Measurements from ENCODE around the gene DLG2.

DLG2 gene

GRCh38 chr11:84722583-84723108 is 904.5 kb downstream of the DLG2 start:
- Mint-ChIP-seq H3K4me1 (no peaks in the 10 kb centered on the region), H3K27me3 (no peaks in the 10 kb centered on the region), H3K4me3 (no peak overlapping the region), H3K27ac (ENCODE audit: low read depth) (no peak overlapping the region), H3K9me3 (peaks cover 9% of the 10 kb centered on the region), H3K36me3 (ENCODE audit: insufficient read depth) (no peaks in the 10 kb centered on the region)
- ATAC-seq (replicated peaks; ENCODE audit: extremely low read depth, poor library complexity, severe bottlenecking) = no peak
- DNase-seq (ENCODE audit: low spot score in 2 of 2) = no peak

DNA sequence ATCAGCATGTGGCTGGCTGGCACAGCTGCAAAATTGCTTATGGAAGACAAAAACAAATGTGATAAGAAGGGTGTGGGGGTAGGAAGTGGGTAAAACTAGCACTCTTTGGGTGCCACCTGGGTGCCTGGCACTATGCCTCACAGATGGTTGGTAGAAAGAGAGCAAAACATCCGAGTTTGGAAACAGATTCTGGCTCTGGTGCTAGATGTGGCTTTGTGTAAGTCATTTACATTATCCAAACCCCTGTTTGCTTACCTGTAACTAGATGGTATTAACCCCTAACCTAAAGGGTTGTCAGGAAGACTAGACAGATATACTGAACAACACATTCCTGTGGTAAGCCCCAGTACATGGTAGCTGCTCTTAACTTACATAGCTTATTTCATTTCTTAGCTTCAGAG is 905.6 kb downstream of the DLG2 start:
- Mint-ChIP-seq H3K27ac (ENCODE audit: low read depth) (no peak overlapping the region), H3K36me3 (ENCODE audit: insufficient read depth) (no peaks in the 10 kb centered on the region), H3K27me3 (no peaks in the 10 kb centered on the region), H3K9me3 (peaks cover 9% of the 10 kb centered on the region), H3K4me3 (no peak overlapping the region), H3K4me1 (no peaks in the 10 kb centered on the region)
- ATAC-seq (replicated peaks; ENCODE audit: extremely low read depth, poor library complexity, severe bottlenecking) (no peak), DNase-seq (ENCODE audit: low spot score in 2 of 2) (no peak)

DNA sequence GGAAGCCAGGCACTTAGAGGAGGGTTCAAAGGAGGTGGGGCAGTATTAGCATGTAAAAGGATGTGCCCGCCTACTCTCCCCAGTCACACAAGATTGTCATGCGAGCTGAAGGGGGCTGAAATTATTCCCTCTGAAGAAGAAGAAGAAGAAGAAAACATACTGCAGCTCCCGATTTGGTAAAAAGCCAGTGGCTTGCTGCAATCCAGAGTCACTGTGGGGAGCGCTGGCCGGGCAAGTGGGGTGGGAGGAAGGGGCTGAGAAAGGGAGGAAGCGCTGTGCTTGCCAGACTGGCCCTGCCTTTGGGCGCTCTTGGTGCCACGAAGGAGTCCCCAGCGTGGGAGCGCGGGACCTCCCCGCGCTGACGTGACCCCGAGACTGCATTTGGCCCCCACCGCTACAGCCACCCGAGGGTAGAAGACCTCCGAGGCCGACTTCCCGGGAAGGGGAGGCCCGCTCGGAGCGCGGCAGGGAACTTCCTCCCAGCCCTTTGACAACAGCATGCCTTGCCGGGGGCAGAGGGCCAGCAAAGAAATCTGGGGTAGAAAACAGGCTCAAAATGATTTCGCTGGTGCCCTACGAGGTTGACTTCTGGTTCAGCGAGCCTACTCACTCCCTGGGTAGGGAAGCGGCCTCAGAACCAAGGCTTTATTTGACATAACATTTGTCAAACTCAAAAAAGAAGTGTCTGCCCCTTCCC is 906.3 kb downstream of the DLG2 start:
- no peaks in the 10 kb centered on the region for H3K27me3 Mint-ChIP-seq
- DNase-seq (ENCODE audit: low spot score in 2 of 2) (no peak), ATAC-seq (replicated peaks; ENCODE audit: extremely low read depth, poor library complexity, severe bottlenecking) (no peak)
- H3K9me3 Mint-ChIP-seq = peaks cover 9% of the 10 kb centered on the region
- H3K27ac Mint-ChIP-seq (ENCODE audit: low read depth) = no peak overlapping the region
- no peaks in the 10 kb centered on the region for H3K36me3 Mint-ChIP-seq (ENCODE audit: insufficient read depth)
- no peak overlapping the region for H3K4me3 Mint-ChIP-seq
- no peaks in the 10 kb centered on the region for H3K4me1 Mint-ChIP-seq

GRCh38 chr11:84719935-84720577 is 907.1 kb downstream of the DLG2 start:
- no peaks in the 10 kb centered on the region for H3K27me3 Mint-ChIP-seq
- no peak overlapping the region for H3K4me3 Mint-ChIP-seq
- peaks cover 14% of the 10 kb centered on the region for H3K9me3 Mint-ChIP-seq
- no peak overlapping the region for H3K27ac Mint-ChIP-seq (ENCODE audit: low read depth)
- H3K4me1 Mint-ChIP-seq = no peaks in the 10 kb centered on the region
- ATAC-seq (replicated peaks; ENCODE audit: extremely low read depth, poor library complexity, severe bottlenecking) (no peak), DNase-seq (ENCODE audit: low spot score in 2 of 2) (no peak)
- no peaks in the 10 kb centered on the region for H3K36me3 Mint-ChIP-seq (ENCODE audit: insufficient read depth)

- ATAC-seq (replicated peaks; ENCODE audit: extremely low read depth, poor library complexity, severe bottlenecking) = no peak
- H3K27ac Mint-ChIP-seq (ENCODE audit: low read depth) = peak overlapping the region; percentile 14
- no peak for DNase-seq (ENCODE audit: low spot score in 2 of 2)
- no peak overlapping the region for H3K4me3 Mint-ChIP-seq
- H3K4me1 Mint-ChIP-seq = no peaks in the 10 kb centered on the region
- peaks cover 10% of the 10 kb centered on the region for H3K9me3 Mint-ChIP-seq
- H3K36me3 Mint-ChIP-seq (ENCODE audit: insufficient read depth) = peaks cover 2% of the 10 kb centered on the region
- H3K27me3 Mint-ChIP-seq = no peaks in the 10 kb centered on the region
Measured at GRCh38 chr11:84714316-84714780, 912.8 kb downstream of the DLG2 start.

DNA sequence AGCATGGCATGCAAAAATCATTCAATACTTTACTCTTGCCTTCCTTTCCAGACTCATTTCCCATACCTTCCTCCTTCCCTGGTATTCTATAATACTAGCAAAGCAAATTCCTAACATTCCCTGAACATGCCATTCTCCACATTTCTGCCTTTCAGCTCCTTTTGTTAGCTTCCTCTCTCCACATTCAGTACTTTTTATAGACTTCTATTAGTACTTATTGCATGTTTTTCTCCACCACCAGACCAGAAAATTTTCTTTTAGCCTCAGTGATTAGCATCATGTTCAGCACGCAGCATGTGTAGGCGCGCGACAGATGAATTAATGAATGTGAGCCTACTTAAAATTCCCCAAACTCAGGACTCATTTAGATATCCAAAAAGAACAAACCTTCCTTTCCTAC is 935.3 kb downstream of the DLG2 start:
- Mint-ChIP-seq H3K4me3 (no peak overlapping the region), H3K9me3 (peaks cover 44% of the 10 kb centered on the region), H3K4me1 (no peaks in the 10 kb centered on the region), H3K36me3 (ENCODE audit: insufficient read depth) (no peaks in the 10 kb centered on the region), H3K27ac (ENCODE audit: low read depth) (no peak overlapping the region), H3K27me3 (no peaks in the 10 kb centered on the region)
- no peak for DNase-seq (ENCODE audit: low spot score in 2 of 2)
- ATAC-seq (replicated peaks; ENCODE audit: extremely low read depth, poor library complexity, severe bottlenecking) = no peak

GRCh38 chr11:84687433-84687832 is 939.7 kb downstream of the DLG2 start:
- ATAC-seq (replicated peaks; ENCODE audit: extremely low read depth, poor library complexity, severe bottlenecking) (no peak), DNase-seq (ENCODE audit: low spot score in 2 of 2) (no peak)
- no peaks in the 10 kb centered on the region for H3K27me3 Mint-ChIP-seq
- no peak overlapping the region for H3K4me3 Mint-ChIP-seq
- H3K36me3 Mint-ChIP-seq (ENCODE audit: insufficient read depth) = no peaks in the 10 kb centered on the region
- H3K4me1 Mint-ChIP-seq = no peaks in the 10 kb centered on the region
- no peak overlapping the region for H3K27ac Mint-ChIP-seq (ENCODE audit: low read depth)
- peaks cover 38% of the 10 kb centered on the region for H3K9me3 Mint-ChIP-seq

DNA sequence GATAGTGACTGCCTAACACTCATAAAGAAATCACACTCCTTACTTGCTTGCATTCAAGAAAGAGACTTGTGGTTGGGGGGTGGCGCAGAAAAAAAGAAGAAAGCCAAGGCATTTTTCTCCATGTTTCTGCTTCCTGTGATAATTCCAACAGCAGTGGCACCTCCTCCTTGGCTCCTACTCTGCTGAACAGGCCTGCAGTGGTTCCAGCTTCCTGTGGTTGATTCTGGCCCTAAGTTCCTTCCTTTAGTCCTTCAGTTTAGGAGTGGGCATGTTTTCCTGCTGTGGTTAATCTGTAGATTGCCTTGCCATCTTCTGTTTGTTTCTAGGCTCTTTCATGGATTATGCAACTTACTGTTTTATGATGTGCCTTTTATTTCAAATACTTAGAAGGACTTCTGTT is 940.4 kb downstream of the DLG2 start:
- ATAC-seq (replicated peaks; ENCODE audit: extremely low read depth, poor library complexity, severe bottlenecking) (no peak), DNase-seq (ENCODE audit: low spot score in 2 of 2) (no peak)
- Mint-ChIP-seq H3K27me3 (no peaks in the 10 kb centered on the region), H3K9me3 (peaks cover 41% of the 10 kb centered on the region), H3K4me3 (no peak overlapping the region), H3K27ac (ENCODE audit: low read depth) (no peak overlapping the region), H3K36me3 (ENCODE audit: insufficient read depth) (no peaks in the 10 kb centered on the region), H3K4me1 (no peaks in the 10 kb centered on the region)

DNA sequence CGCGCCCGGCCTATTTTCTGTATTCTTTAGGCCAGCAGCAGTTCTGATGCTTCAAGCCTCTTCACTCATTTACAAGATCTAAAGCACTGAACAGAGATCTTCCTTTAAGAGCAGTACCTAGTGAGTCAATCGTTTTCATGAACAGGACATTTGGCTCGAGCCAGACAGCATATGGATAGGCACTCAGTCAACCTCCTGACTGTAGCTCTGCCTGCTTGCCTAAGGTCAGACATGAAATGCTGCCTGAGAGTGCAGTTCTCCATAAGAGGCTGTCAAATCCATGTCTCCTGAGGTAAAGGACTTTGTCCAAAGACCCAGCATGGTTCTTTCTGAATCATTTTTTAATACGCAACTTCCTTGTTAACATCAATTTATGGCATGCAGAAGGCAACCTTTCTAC is 941.2 kb downstream of the DLG2 start:
- ATAC-seq (replicated peaks; ENCODE audit: extremely low read depth, poor library complexity, severe bottlenecking) = no peak
- H3K36me3 Mint-ChIP-seq (ENCODE audit: insufficient read depth) = no peaks in the 10 kb centered on the region
- no peaks in the 10 kb centered on the region for H3K27me3 Mint-ChIP-seq
- H3K4me1 Mint-ChIP-seq = no peaks in the 10 kb centered on the region
- no peak for DNase-seq (ENCODE audit: low spot score in 2 of 2)
- peaks cover 42% of the 10 kb centered on the region for H3K9me3 Mint-ChIP-seq
- no peak overlapping the region for H3K27ac Mint-ChIP-seq (ENCODE audit: low read depth)
- no peak overlapping the region for H3K4me3 Mint-ChIP-seq

- Mint-ChIP-seq H3K4me1 (no peaks in the 10 kb centered on the region), H3K9me3 (peaks cover 43% of the 10 kb centered on the region), H3K27ac (ENCODE audit: low read depth) (no peak overlapping the region), H3K27me3 (no peaks in the 10 kb centered on the region), H3K4me3 (no peak overlapping the region), H3K36me3 (ENCODE audit: insufficient read depth) (no peaks in the 10 kb centered on the region)
- DNase-seq (ENCODE audit: low spot score in 2 of 2) (no peak), ATAC-seq (replicated peaks; ENCODE audit: extremely low read depth, poor library complexity, severe bottlenecking) (no peak)
Measured at GRCh38 chr11:84685149-84685548, 942.0 kb downstream of the DLG2 start.

DNA sequence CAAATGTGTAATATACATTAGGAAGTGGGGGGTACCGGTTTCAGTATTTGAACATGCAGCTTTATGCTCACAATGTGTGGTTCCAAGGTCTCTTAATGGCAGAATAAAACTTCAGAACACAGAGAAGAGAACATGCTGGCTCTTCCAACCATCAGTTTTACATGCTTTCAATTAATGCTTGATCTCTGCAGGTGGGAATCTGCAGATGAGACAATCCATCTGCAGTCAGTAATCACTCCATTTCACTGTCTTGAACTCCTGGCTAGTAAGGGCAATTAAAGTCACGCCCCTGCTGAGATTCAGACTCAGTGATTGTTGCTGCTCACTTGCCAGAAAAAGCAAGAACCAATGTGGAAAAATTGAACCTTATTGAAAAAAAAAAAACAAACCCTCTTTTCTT is 945.7 kb downstream of the DLG2 start:
- H3K27me3 Mint-ChIP-seq = no peaks in the 10 kb centered on the region

DNA sequence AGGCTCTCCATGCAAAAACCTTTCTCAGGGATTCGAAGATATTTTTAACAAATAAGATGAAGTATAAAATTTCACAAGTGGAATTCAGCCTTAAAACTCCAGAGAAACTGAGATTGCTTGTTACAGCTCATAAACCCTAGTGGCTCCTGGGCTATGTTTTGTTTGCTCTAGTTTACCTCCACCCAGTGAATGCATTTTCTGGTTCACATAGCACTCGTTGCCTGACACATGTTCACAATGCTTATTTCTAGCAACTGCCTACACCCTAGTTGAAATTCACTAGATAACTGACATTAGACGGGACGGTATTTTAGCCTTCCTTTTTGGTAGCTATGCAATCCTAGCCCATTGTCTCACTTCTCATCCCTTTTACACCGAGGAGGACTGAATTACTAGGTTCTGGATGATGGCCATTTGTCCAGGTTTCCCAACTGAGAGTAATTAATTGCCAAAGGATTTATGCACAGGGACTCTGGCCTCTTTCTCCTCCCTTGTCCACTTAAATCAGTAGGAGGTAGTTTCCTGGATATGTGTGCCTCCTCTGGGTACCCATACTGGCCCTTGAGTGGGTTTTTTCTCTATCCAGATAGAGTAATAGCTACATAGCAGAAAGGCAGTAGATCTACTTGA is 951.6 kb downstream of the DLG2 start:
- no peak for ATAC-seq (replicated peaks; ENCODE audit: extremely low read depth, poor library complexity, severe bottlenecking)
- no peak overlapping the region for H3K27ac Mint-ChIP-seq (ENCODE audit: low read depth)
- H3K4me1 Mint-ChIP-seq = no peaks in the 10 kb centered on the region
- H3K9me3 Mint-ChIP-seq = peaks cover 28% of the 10 kb centered on the region
- H3K4me3 Mint-ChIP-seq = no peak overlapping the region
- H3K27me3 Mint-ChIP-seq = no peaks in the 10 kb centered on the region
- DNase-seq (ENCODE audit: low spot score in 2 of 2) = no peak
- no peaks in the 10 kb centered on the region for H3K36me3 Mint-ChIP-seq (ENCODE audit: insufficient read depth)

More for the DNA sequence above, 945.7 kb downstream of the DLG2 start:
- Mint-ChIP-seq H3K4me3 (no peak overlapping the region), H3K36me3 (ENCODE audit: insufficient read depth) (no peaks in the 10 kb centered on the region), H3K27ac (ENCODE audit: low read depth) (no peak overlapping the region), H3K9me3 (peaks cover 28% of the 10 kb centered on the region), H3K4me1 (no peaks in the 10 kb centered on the region)
- no peak for DNase-seq (ENCODE audit: low spot score in 2 of 2)
- ATAC-seq (replicated peaks; ENCODE audit: extremely low read depth, poor library complexity, severe bottlenecking) = no peak

DNA sequence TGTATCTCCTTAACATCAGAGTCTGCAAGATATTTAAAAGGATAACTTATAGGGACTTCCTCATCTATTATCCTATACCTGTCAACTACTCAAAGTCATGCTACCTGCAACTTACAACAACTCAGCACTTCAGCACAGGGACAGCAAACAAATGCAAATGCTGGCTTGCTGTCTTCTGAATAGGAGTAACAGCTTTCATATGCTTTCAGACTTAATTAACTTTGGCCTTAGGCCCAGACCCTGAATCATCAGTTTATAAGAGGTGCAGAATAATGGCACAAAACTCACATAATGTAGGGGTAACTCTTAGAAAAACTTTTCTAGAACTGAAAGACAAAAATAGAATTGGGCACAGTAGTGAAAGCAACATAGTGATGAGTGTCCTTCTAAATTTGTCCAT is 953.4 kb downstream of the DLG2 start:
- Mint-ChIP-seq H3K4me1 (no peaks in the 10 kb centered on the region), H3K27me3 (no peaks in the 10 kb centered on the region), H3K9me3 (peaks cover 39% of the 10 kb centered on the region), H3K4me3 (no peak overlapping the region), H3K27ac (ENCODE audit: low read depth) (no peak overlapping the region), H3K36me3 (ENCODE audit: insufficient read depth) (no peaks in the 10 kb centered on the region)
- DNase-seq (ENCODE audit: low spot score in 2 of 2) (no peak), ATAC-seq (replicated peaks; ENCODE audit: extremely low read depth, poor library complexity, severe bottlenecking) (no peak)
